DOHH2 (cell line): ENCODE measurements around the gene HHLA2.

Source experiments
- EZH2phosphoT487 ChIP-seq: fragments of 200-600 bp; sonication (generic); IDR thresholded peaks from 2 replicates; pipeline ENCODE4 v1.6.1; 2017; ENCODE audit warnings: borderline replicate concordance, mild to moderate bottlenecking, antibody characterized with exemption, low read length, moderate library complexity, mixed read lengths
- TF ChIP-seq, protein P1 (sequence below): fragments of 200-600 bp; sonication (generic); IDR thresholded peaks from one replicate; pipeline ENCODE4 v1.5.1; 2014; ENCODE audit warnings: antibody characterized with exemption, mild to moderate bottlenecking, low read depth, low read length; ENCODE audit not compliant: poor library complexity, severe bottlenecking

GRCh38 chr3:108393128-108393900 is 97.0 kb downstream of the HHLA2 start:
- TF ChIP-seq, protein P1, sequence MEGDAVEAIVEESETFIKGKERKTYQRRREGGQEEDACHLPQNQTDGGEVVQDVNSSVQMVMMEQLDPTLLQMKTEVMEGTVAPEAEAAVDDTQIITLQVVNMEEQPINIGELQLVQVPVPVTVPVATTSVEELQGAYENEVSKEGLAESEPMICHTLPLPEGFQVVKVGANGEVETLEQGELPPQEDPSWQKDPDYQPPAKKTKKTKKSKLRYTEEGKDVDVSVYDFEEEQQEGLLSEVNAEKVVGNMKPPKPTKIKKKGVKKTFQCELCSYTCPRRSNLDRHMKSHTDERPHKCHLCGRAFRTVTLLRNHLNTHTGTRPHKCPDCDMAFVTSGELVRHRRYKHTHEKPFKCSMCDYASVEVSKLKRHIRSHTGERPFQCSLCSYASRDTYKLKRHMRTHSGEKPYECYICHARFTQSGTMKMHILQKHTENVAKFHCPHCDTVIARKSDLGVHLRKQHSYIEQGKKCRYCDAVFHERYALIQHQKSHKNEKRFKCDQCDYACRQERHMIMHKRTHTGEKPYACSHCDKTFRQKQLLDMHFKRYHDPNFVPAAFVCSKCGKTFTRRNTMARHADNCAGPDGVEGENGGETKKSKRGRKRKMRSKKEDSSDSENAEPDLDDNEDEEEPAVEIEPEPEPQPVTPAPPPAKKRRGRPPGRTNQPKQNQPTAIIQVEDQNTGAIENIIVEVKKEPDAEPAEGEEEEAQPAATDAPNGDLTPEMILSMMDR = no peak
- no peak for TF ChIP-seq EZH2phosphoT487
